ENCODE data around the gene POU3F3. TPM values are rescaled to one million over a fixed set of nuclear protein-coding genes. Genes with fewer than 3 reads are reported as not detected.

The POU3F3 gene
- polyA plus RNA-seq, 6 donors from 2014 or later = not detected

DNA sequence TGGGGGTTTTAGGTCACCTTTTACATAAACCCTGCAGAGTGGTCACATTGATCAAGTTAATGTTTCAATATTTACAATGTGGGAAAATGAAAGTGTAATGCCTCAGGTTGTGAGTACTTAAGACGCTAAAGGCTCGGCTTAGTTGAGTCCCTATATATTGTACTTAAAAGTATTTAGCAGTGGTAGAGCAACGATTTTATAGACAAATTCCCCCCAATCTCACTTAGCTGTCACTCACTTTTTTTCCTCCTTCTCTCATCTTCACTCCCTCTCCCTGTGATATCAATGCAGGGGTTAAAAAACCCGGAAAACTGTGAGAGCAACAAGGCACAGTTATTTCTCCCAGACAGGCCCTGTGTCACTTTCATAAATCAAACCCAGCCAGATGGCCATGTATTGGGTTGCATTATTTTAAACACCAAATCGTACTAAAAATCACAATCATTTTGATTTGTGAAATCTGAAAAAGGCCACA lies 5.4 kb downstream of the POU3F3 start:
- peaks cover 24 to 35% (median 34%) of the 10 kb centered on the region in 3 donors for H3K4me1 Mint-ChIP-seq
- DNase-seq (no peak), ATAC-seq (ENCODE audit: low read depth in 2 of 2) (no peak)
- peaks cover 60 to 75% (median 65%) of the 10 kb centered on the region in 3 donors for H3K27me3 Mint-ChIP-seq
- peaks cover 0 to 56% (median 19%) of the 10 kb centered on the region in 7 donors for H3K9me3 Mint-ChIP-seq
- peak overlapping the region in 4 of 6 donors; percentile 4 to 88 (median 69) for H3K27ac Mint-ChIP-seq
- peaks cover 14 to 23% of the 10 kb centered on the region in 2 donors for H3K36me3 Mint-ChIP-seq
- H3K4me3 Mint-ChIP-seq = peak overlapping the region in 1 of 8 donors; percentile 76

DNA sequence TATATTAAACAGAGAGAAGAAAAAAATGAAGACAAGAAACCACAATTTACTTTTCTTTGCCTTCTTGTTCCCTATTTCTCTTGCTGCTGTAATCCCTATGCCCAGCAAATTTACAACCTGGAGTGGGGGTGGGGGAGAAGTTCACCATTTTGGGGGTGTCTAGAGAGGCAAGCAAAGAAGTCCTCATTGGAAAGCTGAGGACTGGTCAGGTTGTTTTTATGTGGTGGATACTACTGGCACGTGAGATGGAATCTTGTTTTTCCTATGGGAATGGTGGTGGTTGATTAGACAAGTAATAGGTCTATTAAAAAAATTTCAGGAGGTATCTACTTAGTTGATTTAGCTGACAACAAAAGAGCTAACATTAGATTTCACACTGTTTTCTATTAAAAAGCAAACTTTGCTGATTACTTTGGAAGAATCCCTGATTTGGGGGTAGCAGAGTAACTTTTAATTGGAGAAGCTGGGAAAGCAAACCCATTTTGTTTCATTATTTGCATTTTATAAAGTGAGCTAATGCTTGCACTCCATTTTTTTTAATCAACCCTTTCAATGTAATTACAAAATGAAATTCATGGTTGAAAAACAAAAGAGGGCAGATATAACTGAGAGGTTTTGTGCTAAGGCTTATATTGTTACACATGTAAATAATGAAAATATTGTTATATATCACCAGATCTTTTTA lies 6.0 kb downstream of the POU3F3 start:
- Mint-ChIP-seq H3K27me3 (peaks cover 61 to 74% (median 62%) of the 10 kb centered on the region in 3 donors), H3K4me1 (peaks cover 19 to 29% (median 29%) of the 10 kb centered on the region in 3 donors), H3K4me3 (peak overlapping the region in 2 of 8 donors; percentile 25 to 76), H3K27ac (peak overlapping the region in 5 of 6 donors; percentile 4 to 76 (median 56)), H3K36me3 (peaks cover 14 to 17% of the 10 kb centered on the region in 2 donors), H3K9me3 (peaks cover 0 to 53% (median 17%) of the 10 kb centered on the region in 7 donors)
- DNase-seq (no peak), ATAC-seq (ENCODE audit: low read depth in 2 of 2) (no peak)

DNA sequence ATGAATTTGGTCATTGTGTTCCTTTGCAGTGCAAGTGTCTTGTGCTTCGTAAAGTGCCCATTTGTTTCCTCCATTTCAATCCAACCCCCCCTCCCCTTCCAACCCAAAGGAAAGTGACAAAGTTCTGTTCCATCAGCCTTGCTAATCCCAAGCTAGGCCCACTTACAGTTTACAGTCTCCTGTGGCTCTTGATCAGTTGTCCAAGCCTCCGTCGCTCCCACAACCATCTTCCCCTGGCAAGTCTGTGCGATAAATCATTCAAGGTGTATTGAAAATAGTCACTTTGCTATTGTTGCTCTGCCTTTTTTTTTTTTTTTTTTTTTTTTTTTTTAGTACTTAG lies 6.5 kb downstream of the POU3F3 start:
- Mint-ChIP-seq H3K9me3 (peaks cover 0 to 53% (median 17%) of the 10 kb centered on the region in 7 donors), H3K27me3 (peaks cover 66 to 79% (median 66%) of the 10 kb centered on the region in 3 donors), H3K4me1 (peaks cover 19 to 29% (median 29%) of the 10 kb centered on the region in 3 donors), H3K27ac (peak overlapping the region in 1 of 6 donors; percentile 56), H3K4me3 (peak overlapping the region in 2 of 8 donors; percentile 25 to 76), H3K36me3 (peaks cover 14 to 17% of the 10 kb centered on the region in 2 donors)
- ATAC-seq (ENCODE audit: low read depth in 2 of 2) = no peak
- no peak for DNase-seq

DNA sequence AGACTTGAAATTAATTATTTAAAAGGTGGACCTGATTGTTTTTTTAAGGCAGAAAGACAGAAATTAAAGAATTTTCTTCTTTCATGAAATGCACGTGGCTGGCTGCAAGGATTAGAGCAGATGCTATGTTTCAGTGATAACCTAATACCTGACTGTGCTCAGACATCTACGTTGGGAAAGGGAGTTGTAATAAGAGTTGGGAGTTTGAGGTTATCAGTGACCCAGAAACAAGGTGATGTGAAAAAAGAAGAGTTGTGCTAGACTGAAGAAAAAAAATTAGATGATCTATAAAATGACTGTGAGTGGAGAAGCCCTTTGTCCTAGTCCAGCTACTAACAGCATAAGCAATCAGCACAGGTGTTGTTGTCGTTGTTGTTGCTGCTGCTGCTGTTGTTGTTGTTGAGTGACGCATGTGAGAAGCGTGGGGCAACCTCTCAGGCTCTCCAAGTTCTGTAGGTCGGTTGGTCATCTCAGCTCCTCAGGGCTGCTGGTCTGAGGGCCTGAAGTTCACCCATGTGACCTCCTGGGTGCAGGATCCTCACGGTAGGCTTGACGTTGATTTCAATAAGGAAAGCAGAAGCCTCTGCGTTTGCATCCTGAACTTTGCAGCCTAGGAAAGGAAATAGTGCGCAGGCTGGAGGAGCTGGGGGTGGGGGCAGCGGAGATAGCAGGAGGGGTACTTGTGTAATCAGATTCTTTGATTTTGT lies 7.6 kb downstream of the POU3F3 start:
- Mint-ChIP-seq H3K9me3 (peaks cover 0 to 57% (median 17%) of the 10 kb centered on the region in 7 donors), H3K27me3 (peaks cover 74 to 87% (median 77%) of the 10 kb centered on the region in 3 donors), H3K36me3 (peaks cover 14 to 17% of the 10 kb centered on the region in 2 donors), H3K27ac (peak overlapping the region in 5 of 6 donors; percentile 13 to 96 (median 91)), H3K4me3 (peak overlapping the region in 6 of 8 donors; percentile 51 to 75 (median 72)), H3K4me1 (peaks cover 19 to 31% (median 29%) of the 10 kb centered on the region in 3 donors)
- no peak for DNase-seq
- ATAC-seq (ENCODE audit: low read depth in 2 of 2) = no peak

DNA sequence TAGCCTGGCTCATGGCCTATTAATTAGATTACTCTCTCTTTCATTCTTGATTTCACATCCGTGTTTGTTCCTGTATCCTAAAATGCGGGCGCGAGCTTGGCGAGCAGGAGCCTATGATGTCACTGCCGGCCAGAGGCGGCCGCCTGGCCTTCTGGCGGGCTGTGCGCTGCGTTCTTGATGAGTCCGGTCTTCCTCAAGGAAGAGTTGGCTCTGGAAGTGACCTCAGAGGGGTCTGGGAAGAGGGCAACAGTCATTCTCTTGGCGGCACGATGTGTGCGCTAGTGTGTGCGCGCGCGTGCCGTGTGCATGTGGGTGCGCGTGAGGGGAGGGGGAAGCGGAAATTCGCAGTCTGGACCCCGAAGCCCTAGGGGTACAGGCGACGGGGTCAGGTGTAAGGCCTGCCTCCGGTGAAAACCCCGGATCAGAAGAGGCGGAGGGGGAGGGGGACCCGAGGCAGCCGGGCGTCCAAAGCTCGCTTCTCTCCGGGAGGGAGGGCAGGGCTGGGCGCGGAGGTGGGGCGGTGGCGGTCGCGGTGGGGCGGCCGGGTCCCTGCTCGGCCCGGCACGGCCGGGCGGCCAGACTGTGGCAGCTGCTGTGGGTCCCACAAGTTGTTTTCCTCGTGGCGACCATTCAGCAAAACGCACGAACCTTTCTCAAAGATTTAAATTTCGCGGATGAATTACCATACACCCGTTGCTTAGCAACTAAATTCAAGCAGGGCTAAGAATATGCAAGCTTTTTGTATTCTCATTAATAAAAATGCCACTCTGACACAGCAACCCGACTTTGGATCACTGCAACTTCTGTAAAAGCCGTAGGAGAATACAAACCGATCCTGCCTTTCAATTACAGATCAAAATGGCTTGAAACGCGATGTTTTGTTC lies 8.4 kb downstream of the POU3F3 start:
- ATAC-seq (ENCODE audit: low read depth in 2 of 2) = peak in 1 of 2 donors; percentile 16
- Mint-ChIP-seq H3K4me3 (peak overlapping the region; percentile 51 to 80 (median 72)), H3K27ac (peak overlapping the region in 5 of 6 donors; percentile 33 to 96 (median 91)), H3K4me1 (peaks cover 15 to 27% (median 26%) of the 10 kb centered on the region in 3 donors), H3K36me3 (peaks cover 12 to 17% of the 10 kb centered on the region in 2 donors), H3K27me3 (peaks cover 75 to 88% (median 79%) of the 10 kb centered on the region in 3 donors), H3K9me3 (peaks cover 0 to 53% (median 16%) of the 10 kb centered on the region in 7 donors)
- no peak for DNase-seq

DNA sequence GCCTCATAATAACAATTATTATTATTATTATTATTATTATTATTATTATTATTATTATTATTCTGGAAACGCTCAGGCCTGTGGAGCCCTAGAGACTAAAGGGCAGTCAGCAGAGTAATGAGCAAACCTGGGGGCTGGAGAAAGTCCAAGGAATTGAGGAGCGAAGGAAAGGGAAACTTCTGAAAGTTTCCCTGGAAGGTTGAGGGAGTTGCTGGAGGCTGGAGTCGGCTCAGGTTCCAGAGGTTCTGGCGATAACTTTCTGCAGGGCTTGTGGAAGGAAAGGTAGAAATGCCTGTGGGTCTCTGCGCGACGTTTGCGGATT lies 9.2 kb downstream of the POU3F3 start:
- Mint-ChIP-seq H3K27me3 (peaks cover 71 to 90% (median 78%) of the 10 kb centered on the region in 3 donors), H3K9me3 (peaks cover 0 to 46% (median 14%) of the 10 kb centered on the region in 7 donors), H3K36me3 (peaks cover 8 to 17% of the 10 kb centered on the region in 2 donors), H3K27ac (peak overlapping the region in 4 of 6 donors; percentile 41 to 94 (median 65)), H3K4me3 (peak overlapping the region in 3 of 8 donors; percentile 22 to 57 (median 30)), H3K4me1 (peaks cover 12 to 30% (median 25%) of the 10 kb centered on the region in 3 donors)
- ATAC-seq (ENCODE audit: low read depth in 2 of 2) (no peak), DNase-seq (no peak)

DNA sequence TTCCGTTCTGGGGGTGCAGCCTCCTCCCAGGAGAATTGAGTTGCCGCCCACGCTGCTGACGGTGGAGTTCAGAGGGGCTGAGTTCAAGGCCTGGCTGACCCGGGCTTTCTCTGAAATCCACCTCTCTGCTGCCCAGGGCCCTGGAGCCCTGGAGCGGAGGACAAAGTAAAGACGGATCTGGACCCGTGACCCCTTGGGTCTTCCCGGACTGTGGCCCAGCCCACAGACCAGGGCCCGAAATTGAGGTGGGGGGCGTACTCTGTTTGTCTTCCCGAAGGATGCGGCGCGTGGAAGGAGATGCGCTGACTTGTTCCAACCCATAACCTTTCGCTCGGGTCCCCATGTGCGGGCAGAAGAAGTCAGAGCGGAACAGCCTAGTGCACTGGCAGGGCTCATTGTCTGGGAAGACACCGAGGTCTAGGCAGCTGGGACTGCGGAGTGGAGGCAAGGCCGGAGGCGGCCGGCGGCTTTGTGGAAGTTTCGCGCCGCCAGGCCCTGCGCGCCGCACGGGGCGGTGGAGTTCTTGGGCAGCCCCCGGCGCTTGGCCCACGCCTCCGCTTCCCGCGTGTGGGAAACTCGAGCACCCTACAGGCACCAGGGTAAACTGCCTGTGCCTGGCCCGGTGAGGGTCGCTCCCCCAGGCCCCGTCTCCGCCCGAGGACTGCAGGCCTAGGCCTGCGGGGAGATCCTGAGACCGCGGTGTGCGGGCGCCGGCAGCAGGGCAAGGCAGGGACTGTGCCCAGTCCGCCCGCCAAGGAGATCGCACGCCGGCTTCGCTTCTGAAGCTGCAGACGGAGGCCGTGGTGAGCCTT lies 9.8 kb downstream of the POU3F3 start:
- no peak for ATAC-seq (ENCODE audit: low read depth in 2 of 2)
- peak overlapping the region in 4 of 6 donors; percentile 41 to 94 (median 65) for H3K27ac Mint-ChIP-seq
- no peak for DNase-seq
- peaks cover 68 to 90% (median 77%) of the 10 kb centered on the region in 3 donors for H3K27me3 Mint-ChIP-seq
- H3K4me3 Mint-ChIP-seq = peak overlapping the region in 6 of 8 donors; percentile 22 to 77 (median 55)
- H3K9me3 Mint-ChIP-seq = peaks cover 0 to 40% (median 10%) of the 10 kb centered on the region in 7 donors
- peaks cover 12 to 30% (median 26%) of the 10 kb centered on the region in 3 donors for H3K4me1 Mint-ChIP-seq
- H3K36me3 Mint-ChIP-seq = peaks cover 4 to 12% of the 10 kb centered on the region in 2 donors

DNA sequence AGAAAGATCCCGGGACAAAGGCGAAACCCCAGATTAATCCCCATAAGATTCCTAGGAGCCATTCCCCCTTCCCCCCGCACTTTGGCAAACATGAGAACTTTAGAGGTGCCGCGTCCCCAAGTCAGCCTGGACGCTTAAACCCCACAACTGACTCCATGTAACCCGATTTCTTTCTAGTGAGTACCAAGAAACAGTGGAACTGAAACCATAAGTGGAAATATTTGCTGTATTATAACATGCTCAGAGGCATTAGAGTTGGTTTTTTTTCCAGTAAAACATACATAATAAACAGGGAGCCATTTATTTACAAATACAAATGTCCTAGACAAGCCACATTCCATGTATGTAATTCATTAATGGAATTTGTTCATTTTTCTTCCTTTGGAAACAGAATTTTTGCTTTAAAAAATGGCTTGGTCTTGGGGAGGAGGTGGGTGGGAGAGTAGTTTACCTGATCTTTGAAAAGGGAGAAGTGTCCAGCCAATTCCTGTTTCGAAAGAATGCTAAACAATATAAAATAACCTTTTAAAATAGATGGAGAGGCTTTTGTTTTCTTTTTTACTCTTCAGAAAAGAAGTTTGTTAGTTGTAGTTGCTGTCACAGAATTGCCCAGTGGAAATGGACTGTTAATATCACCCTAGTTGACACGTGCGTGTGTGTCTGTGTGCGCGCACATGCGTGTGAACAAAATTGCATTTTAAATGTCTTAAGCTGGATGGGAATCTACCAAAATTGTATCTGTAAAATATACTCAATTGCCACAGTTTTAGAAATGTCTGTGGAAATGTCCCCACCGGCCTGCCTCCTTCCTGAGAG lies 10.6 kb downstream of the POU3F3 start:
- Mint-ChIP-seq H3K27me3 (peaks cover 68 to 90% (median 69%) of the 10 kb centered on the region in 3 donors), H3K4me3 (peak overlapping the region in 7 of 8 donors; percentile 17 to 77 (median 62)), H3K27ac (peak overlapping the region in 2 of 6 donors; percentile 76 to 93), H3K4me1 (peaks cover 12 to 30% (median 25%) of the 10 kb centered on the region in 3 donors), H3K36me3 (peaks cover 4% of the 10 kb centered on the region in 2 donors), H3K9me3 (peaks cover 0 to 32% (median 8%) of the 10 kb centered on the region in 7 donors)
- ATAC-seq (ENCODE audit: low read depth in 2 of 2) (no peak), DNase-seq (no peak)

DNA sequence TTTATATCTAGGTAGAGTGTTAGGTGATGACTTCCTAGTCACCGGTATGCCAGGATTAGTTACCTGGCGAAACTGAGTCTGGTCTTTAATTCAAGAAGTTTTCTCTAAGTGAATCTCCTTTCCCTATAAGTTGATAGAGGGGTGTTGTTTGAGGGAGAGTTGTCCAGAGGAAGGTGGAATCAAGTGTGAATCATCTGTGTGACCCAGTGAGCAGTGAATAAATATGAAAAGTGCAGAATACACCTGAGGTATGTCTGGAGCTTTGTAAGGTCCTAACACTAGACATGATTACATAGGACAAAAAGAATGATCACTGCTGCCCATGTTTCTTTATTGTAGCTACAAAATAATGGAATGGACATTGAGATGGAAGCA lies 11.2 kb downstream of the POU3F3 start:
- DNase-seq (no peak), ATAC-seq (ENCODE audit: low read depth in 2 of 2) (no peak)
- Mint-ChIP-seq H3K9me3 (peaks cover 0 to 26% (median 3%) of the 10 kb centered on the region in 7 donors), H3K27ac (peak overlapping the region in 2 of 6 donors; percentile 13 to 25), H3K36me3 (peaks cover 0 to 4% of the 10 kb centered on the region in 2 donors), H3K4me1 (peaks cover 12 to 30% (median 25%) of the 10 kb centered on the region in 3 donors), H3K27me3 (peaks cover 63 to 90% (median 63%) of the 10 kb centered on the region in 3 donors), H3K4me3 (peak overlapping the region in 2 of 8 donors; percentile 5 to 65)

DNA sequence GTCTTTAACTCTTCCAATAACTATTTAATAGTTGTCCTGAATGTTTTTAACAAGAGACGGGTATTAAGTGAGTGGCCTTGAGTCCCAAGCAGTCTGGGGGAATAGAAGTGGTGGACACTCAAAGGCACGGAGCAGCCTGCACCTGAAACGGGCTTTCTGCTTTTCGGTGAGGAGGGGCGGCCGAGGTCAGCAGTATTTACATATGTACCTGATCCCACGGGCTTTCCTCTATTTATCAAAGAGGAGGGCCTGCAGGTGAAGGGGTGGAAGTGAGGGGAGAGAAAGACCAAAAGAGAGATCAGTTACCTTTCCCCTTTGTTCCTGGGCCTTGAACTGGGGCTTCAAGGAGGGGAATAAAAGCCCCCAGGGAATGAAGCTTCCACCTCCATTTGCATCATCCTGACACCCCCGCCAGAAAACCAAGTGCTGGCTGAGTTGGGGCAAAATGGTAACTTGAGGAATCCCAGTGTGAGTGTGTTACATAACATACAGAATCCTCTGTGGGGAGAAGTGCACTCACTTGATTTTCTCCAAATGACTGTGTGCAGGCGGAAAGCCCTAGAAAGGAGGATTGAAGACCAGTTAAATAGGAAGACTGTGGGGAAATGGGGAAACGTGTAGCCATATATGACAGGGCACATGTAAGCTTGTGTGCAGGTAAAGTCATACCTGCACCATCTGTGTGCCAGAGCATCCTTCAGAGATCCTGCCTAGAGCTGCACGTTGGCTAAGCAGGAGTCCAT lies 12.4 kb downstream of the POU3F3 start:
- H3K4me3 Mint-ChIP-seq = no peak overlapping the region
- H3K36me3 Mint-ChIP-seq = peaks cover 0 to 4% of the 10 kb centered on the region in 2 donors
- ATAC-seq (ENCODE audit: low read depth in 2 of 2) (no peak), DNase-seq (no peak)
- peaks cover 10 to 28% (median 25%) of the 10 kb centered on the region in 3 donors for H3K4me1 Mint-ChIP-seq
- peak overlapping the region in 2 of 6 donors; percentile 13 to 59 for H3K27ac Mint-ChIP-seq
- H3K27me3 Mint-ChIP-seq = peaks cover 69 to 95% (median 71%) of the 10 kb centered on the region in 3 donors
- H3K9me3 Mint-ChIP-seq = peaks cover 0 to 18% (median 3%) of the 10 kb centered on the region in 7 donors
